Superior temporal gyrus (tissue), 1 donor: Measurements from ENCODE around the gene SPRYD3.
A peak's percentile ranks its signal among the peaks of the same experiment; 100 is the strongest.
"Not testable (repeated sequence)": the region's sequence is repeated elsewhere in the genome, so short reads cannot be mapped to it uniquely, and the experiment has no call there.

ENCODE experiments used
- DNase-seq: peaks from one replicate; pipeline ENCODE4 v3.0.0-alpha.2; 2016; ENCODE audit errors: extremely low spot score

Gene SPRYD3

GRCh38 chr12:53101931-53102781 is 23.0 kb upstream of the SPRYD3 start:
- no peak for DNase-seq

GRCh38 chr12:53101266-53101665 is 22.1 kb upstream of the SPRYD3 start:
- no peak for DNase-seq

DNA sequence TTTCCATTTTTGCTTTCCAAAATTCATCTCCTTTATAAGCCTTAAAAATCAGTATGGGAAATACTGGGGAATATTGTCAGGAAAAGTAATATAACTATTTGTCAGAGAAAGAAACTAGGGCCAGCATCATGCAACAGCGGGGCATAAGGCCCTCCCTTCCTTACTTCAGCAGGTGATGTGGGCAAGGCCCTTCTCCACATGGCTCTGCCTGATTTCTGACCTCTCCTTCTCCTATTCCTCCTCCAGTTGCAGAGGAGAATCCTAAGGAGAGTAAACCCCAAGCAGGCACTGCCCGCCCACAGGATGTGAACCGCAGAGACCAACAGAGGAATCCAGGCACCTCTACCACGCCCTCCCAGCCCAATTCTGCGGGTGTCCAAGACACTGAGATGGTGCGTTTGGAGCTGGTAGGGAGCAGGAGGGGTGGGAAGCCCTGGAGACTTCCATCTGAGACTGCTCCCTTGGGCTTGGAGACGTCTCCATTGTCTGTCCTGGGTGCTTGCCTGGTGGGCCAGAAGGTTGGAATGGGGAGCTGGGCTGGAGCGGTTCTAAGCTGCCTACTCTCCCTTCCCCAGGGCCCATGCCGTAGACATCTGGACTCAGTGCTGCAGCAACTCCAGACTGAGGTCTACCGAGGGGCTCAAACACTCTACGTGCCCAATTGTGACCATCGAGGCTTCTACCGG is 21.4 kb upstream of the SPRYD3 start:
- no peak for DNase-seq

GRCh38 chr12:53099071-53099882 is 20.1 kb upstream of the SPRYD3 start:
- DNase-seq = peak; percentile 87

DNA sequence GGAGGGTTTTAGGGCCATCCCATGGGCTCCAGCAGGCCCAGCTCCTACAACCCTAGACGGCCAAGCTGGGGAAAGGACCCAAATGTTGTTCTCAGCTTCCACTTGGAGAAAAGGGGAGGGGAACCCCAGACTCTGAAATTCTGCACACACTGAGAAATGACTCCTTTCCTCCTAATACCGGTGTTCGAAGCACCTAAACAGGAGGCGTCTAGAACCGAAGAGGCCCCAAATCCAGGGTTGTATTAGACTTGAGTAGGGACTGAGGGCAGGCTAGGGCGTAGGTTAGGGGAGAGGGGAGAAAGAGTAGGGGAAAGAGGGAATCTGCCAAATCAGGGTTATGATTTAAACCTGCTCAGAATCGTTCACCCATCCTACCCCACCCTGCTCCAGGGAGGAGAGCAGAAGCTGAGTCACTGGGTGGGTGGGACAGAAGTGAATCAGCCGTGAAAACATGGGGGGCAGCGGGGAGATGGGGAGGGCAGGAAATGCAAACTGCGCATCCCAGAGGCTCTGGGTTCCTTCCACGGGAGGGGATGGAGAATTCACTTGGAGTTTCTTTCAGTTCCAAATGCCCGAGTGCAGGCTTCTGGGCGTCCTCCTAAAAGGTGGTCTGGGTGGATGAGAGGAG is 19.3 kb upstream of the SPRYD3 start:
- DNase-seq = peak; percentile 20

DNA sequence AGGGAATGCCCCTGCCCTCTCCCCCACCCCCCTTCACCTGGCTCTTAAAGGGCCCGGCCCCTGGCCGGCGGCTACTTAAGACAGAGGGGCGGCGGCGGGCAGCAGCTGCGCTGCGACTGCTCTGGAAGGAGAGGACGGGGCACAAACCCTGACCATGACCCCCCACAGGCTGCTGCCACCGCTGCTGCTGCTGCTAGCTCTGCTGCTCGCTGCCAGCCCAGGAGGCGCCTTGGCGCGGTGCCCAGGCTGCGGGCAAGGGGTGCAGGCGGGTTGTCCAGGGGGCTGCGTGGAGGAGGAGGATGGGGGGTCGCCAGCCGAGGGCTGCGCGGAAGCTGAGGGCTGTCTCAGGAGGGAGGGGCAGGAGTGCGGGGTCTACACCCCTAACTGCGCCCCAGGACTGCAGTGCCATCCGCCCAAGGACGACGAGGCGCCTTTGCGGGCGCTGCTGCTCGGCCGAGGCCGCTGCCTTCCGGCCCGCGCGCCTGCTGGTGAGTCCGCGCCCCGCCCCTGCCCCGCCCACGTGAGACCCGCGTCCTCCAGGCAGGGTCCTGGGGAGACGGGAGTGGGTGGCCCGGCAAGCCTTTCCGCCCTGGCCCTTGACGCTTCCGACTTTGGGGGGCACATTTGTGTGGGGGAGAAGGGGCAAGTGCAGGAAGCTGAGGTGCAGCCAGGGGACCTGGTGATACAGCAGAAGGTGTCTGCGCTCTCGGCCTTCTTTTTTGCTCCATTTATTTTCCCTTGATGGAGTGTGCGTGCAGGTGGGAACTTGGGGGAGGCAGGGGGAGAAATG is 18.6 kb upstream of the SPRYD3 start, which contains the start of gene IGFBP6:
Gene IGFBP6, plus strand, starts transcription at position 104 of the 790 bp plus-strand sequence. Its CDS starts 51 bp downstream, at position 155.
- DNase-seq = no peak

DNA sequence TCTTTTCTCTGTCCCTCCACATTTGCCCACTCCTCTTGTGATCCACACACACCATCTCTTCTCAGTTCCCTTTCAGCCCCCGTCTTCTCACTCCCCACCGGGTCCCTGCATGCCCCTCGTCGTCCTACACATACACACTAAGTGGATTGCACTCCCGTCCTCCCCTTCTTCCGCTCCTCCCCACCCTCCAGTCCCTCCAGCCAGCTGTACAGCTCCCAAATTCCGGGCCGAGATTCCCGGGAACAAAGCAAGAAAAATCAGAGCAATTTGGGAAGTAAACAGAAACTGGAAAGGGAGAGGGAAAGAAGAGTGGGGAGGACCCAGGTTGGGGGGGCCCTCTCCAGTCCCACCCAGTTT is 18.0 kb upstream of the SPRYD3 start:
- no peak for DNase-seq

DNA sequence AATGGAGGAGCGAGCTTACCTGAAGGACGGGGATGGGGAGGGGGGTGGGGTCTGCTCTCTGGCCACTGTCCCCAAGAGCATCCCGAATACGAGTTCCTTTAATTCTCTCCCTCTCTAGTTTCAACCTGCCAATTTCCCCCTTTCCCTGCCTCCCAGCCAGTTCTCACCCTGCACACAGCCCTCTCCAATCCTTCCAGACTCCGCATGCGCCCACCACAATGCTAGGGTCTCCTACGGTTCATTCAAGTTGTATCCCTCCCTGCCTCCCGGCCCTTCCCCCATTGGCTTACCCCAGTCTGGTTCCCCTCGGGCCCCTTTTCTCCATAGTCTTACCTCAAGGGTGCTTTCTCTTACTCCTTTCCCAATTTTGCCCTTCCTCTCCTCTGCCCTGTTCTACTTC is 17.6 kb upstream of the SPRYD3 start:
- no peak for DNase-seq

DNA sequence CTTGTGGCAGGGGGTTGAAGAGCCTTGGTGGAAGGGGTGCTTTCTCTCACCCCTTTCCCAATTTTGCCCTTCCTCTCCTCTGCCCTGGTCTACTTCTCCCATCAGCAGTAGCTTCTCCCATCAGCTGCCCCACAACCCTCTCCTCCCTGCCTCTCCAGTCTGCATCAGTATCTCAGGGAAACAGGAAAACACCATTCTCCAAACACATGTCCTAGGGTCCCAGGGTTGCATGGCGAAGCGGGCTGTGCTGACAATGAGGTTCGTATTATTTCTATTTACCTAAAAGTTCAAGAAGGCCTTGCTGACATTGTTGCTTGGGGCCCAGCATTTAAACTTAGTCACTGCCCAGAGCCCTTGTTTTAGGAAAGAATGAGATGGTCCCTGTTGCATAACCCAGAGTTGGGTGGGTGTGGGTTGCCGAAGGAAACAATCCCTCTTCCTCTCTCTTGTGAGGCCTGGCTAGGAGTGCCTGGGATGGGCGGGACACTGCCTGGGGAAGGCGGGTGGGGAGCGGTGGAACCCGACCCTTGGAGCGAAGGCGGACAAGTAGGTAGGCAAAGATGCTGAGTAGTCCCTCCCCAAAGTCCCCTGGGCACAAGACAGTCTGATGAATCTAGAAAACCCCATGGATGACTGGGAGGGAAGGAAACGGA is 17.0 kb upstream of the SPRYD3 start:
- DNase-seq = peak; percentile 26

- DNase-seq = not testable (repeated sequence)
Measured at GRCh38 chr12:53095596-53095895, 16.4 kb upstream of the SPRYD3 start.

DNA sequence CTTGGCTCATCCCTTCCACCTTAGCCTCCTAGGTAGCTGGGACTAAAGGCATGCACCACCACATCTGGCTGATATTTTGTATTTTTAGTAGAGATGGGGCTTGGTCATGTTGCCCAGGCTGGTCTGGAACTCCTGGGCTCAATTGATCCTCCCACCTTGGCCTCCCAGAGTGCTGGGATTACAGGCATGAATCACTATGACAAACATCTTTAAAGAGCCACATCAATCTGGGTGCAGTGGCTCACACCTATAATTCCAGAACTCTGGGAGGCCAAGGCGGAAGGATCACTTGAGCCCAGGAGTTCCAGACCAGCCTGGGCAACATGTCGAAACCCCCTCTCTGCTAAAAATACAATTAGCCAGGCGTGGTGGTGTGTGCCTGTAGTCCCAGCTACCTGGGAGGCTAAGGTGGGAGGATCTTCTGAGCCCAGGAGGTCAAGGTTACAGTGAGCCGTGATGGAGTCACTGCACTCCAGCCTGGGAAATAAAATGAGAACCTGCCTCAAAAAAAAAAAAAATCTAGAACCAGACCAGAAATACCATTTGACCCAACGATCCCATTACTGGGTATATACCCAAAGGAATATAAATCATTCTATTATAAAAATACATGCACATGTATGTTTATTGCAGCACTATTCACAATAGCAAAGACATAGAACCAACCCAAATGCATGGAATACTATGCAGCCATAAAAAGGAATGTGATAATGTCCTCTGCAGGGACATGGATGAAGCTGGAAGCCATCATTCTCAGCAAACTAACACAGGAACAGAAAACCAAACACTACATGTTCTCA is 15.8 kb upstream of the SPRYD3 start:
- DNase-seq = not testable (repeated sequence)

DNA sequence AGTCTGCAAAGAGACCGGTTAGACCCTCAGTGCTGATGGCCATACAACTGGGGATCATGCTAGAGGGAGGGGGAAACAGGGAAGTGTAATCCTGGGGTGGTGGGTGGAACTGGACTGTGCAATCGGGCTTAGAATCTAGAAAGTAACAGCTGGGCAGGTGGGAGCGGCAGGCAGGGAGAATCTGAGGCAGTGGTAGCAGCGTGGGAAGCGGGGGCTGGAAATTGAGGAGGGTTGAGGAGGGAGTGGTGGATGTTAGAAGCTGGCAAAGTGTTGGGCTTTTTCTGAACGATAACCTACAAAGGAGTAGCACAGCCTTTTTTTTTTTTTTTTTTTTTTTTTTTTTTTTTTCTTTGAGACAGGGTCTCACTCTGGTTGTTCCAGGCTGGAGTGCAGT is 15.2 kb upstream of the SPRYD3 start:
- DNase-seq = no peak

- DNase-seq = no peak
Measured at GRCh38 chr12:53093777-53094393, 14.7 kb upstream of the SPRYD3 start.

- DNase-seq = no peak
Measured at GRCh38 chr12:53091756-53092155, 12.6 kb upstream of the SPRYD3 start.

DNA sequence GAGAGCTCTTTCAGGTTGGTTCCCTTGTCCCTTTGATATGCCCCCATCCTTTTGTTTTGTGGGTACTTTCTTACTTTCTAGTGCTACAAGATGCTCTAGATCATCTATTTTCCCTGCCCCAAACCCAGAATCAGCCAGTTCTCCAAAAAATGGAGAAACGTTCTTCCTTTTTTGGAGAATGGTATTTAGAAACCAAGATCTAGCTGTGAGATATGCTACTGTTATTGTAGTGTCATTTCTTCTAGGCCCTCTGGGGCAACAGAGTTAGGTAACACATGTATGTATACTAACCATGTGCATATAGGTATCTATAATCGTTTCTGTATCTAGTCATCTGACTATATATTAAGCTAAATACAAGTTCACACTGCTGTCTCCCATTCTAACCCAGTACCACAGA is 11.4 kb upstream of the SPRYD3 start:
- no peak for DNase-seq

GRCh38 chr12:53090105-53090504 is 10.9 kb upstream of the SPRYD3 start:
- DNase-seq = no peak

DNA sequence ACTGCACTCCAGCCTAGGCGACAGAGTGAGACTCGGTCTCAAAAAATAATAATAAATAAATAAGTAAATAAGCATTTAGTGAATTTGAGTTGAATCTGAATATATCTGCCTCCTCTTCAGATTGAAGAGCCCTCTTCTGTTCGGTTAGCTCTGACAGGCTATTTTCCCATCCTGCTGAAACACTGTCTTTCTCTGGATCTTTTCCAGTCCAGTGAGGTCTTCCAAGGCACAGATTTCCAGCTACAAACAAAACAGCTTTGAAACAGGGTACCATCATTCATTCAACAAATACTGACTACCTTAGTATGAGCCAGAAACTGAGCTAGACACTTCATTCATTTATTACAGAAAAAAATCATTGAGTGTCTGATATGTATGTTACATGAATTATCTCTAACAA is 7.2 kb upstream of the SPRYD3 start:
- no peak for DNase-seq

GRCh38 chr12:53082637-53083175 is 3.5 kb upstream of the SPRYD3 start:
- DNase-seq = no peak
